ENCODE measurements around the gene COG1.
A peak's percentile ranks its signal among the peaks of the same experiment; 100 is the strongest.

Gene COG1

GRCh38 chr17:73151916-73152632 lies 40.8 kb upstream of the COG1 start:
- H3K4me3 ChIP-seq (ENCODE audit: low read depth, low read length), result no peak overlapping the region
- no peak for TF ChIP-seq CTCF (IDR thresholded peaks at IDR 0.05; ENCODE audit: low read depth, low read length)
- no peak overlapping the region for H3K27ac ChIP-seq

DNA sequence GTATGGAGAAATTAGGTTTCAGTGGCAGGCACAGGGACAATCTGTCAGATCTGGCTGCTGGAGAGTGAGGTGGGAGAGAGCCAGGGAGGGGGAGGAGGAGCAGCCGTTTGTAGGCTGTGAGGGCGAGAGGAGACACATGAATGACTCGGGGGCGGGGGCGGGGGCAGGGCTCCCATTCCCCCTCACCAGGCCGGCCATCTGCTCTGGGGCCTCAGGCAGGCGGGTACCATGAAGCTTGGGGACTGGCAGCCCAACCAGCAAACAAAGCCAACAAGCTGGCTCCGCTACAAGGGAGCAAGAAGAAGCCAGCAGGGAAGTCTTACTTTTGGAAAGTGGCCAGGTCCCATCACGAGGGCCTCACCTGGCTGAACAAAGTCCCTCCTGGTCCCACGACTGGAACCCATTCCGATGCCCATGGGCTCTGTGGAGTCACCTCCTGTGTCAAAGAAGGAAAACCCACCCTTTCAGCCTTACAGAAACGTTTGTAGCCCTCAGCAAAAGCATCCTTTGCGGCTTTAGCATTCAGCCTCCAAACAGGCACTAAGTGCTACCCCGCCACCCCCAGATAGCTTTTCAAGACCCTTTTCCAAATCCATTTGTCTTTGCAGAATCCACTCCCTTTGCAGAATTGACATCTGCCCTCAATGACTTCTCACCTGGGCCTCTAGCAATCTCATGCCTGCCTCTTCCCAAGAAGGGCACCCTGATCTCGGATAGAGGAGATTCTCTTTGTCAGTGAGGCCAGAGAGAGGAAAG lies 37.3 kb upstream of the COG1 start:
- peak; percentile 95 for DNase-seq
- peak overlapping the region; percentile 94 for H3K27ac ChIP-seq

More at GRCh38 chr17:73151916-73152632, 40.8 kb upstream of the COG1 start:
- no peaks in the 10 kb centered on the region for H3K36me3 ChIP-seq
- no peaks in the 10 kb centered on the region for H3K27me3 ChIP-seq (ENCODE audit: insufficient read depth, low read depth, severe bottlenecking)
- DNase-seq, result no peak
- peaks cover 23% of the 10 kb centered on the region for H3K9me3 ChIP-seq (ENCODE audit: severe bottlenecking)

GRCh38 chr17:73156166-73156840 lies 36.6 kb upstream of the COG1 start:
- TF ChIP-seq CTCF (IDR thresholded peaks at IDR 0.05; ENCODE audit: low read depth, low read length), result peak; percentile 93
- Histone ChIP-seq H3K36me3 (no peaks in the 10 kb centered on the region), H3K27me3 (ENCODE audit: insufficient read depth, low read depth, severe bottlenecking) (no peaks in the 10 kb centered on the region), H3K27ac (peak overlapping the region; percentile 94), H3K4me3 (ENCODE audit: low read depth, low read length) (no peak overlapping the region), H3K9me3 (ENCODE audit: severe bottlenecking) (no peaks in the 10 kb centered on the region)
- peak; percentile 93 for DNase-seq

More for the DNA sequence above, 37.3 kb upstream of the COG1 start:
- Histone ChIP-seq H3K9me3 (ENCODE audit: severe bottlenecking) (peaks cover 5% of the 10 kb centered on the region), H3K4me3 (ENCODE audit: low read depth, low read length) (no peak overlapping the region), H3K36me3 (no peaks in the 10 kb centered on the region), H3K27me3 (ENCODE audit: insufficient read depth, low read depth, severe bottlenecking) (no peaks in the 10 kb centered on the region)
- no peak for TF ChIP-seq CTCF (IDR thresholded peaks at IDR 0.05; ENCODE audit: low read depth, low read length)

- Histone ChIP-seq H3K4me3 (ENCODE audit: low read depth, low read length) (no peak overlapping the region), H3K27me3 (ENCODE audit: insufficient read depth, low read depth, severe bottlenecking) (no peaks in the 10 kb centered on the region), H3K27ac (peak overlapping the region; percentile 94), H3K9me3 (ENCODE audit: severe bottlenecking) (no peaks in the 10 kb centered on the region), H3K36me3 (no peaks in the 10 kb centered on the region)
- DNase-seq, result no peak
- TF ChIP-seq CTCF (IDR thresholded peaks at IDR 0.05; ENCODE audit: low read depth, low read length), result no peak
Measured at GRCh38 chr17:73156887-73157520, 35.9 kb upstream of the COG1 start.

DNA sequence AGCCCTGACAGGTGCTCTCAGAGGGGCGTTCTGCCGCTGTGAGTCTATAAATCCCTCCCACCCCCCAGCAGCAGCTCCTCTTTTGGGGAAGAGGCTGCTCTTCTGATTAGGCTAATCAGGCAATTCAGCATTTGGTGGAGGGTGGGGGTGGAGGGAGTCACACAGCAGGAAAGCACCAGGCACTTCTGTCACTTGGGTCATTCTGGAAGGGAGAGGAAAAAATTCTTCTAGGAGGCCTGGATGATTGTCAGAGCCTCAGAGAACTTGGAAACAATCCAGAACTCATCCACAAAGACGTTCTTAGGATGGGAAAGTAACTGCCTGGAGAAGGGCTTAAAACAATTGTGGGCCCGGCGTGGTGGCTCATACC lies 35.3 kb upstream of the COG1 start:
- TF ChIP-seq CTCF (IDR thresholded peaks at IDR 0.05; ENCODE audit: low read depth, low read length), result no peak
- Histone ChIP-seq H3K27ac (peak overlapping the region; percentile 94), H3K27me3 (ENCODE audit: insufficient read depth, low read depth, severe bottlenecking) (no peaks in the 10 kb centered on the region), H3K36me3 (no peaks in the 10 kb centered on the region), H3K4me3 (ENCODE audit: low read depth, low read length) (no peak overlapping the region), H3K9me3 (ENCODE audit: severe bottlenecking) (no peaks in the 10 kb centered on the region)
- DNase-seq, result peak; percentile 76

Data from WERI-Rb-1 (cell line).